GM10266 (cell line): ENCODE results near the gene CACNA1I.

Experiments used
- DNase-seq: peaks from one replicate; pipeline ENCODE4 v3.0.0; 2012; ENCODE audit errors: extremely low spot score
- TF ChIP-seq, protein P1 (sequence below): IDR thresholded peaks from 2 replicates; pipeline ENCODE4 v1.5.1; 2012; ENCODE audit warnings: mild to moderate bottlenecking, low read depth; ENCODE audit not compliant: control insufficient read depth, insufficient read depth; ENCODE audit errors: missing control alignments

CACNA1I gene

DNA sequence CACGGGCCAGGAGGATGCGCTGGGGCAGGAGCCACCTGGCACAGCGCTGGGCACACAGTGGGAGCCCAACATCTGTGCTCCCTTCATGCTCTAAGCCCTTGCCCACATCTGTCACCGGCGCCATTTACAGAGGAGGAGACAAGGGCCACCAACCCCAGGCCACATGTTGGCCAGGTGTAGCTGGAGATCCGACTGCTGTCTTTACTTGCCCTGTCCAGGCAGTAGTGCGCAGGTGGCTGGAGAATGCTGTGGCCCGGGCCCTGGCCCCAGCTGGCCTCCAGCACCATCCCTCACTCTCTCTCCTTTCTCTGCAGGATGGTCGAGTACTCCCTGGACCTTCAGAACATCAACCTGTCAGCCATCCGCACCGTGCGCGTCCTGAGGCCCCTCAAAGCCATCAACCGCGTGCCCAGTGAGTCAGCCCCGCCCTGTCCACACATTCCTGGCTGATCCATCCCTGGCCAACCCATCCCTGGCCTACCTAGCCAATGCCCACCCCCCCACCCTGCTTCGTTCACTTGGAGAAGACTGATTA is 48.5 kb downstream of the CACNA1I start:
- no peak for DNase-seq

DNA sequence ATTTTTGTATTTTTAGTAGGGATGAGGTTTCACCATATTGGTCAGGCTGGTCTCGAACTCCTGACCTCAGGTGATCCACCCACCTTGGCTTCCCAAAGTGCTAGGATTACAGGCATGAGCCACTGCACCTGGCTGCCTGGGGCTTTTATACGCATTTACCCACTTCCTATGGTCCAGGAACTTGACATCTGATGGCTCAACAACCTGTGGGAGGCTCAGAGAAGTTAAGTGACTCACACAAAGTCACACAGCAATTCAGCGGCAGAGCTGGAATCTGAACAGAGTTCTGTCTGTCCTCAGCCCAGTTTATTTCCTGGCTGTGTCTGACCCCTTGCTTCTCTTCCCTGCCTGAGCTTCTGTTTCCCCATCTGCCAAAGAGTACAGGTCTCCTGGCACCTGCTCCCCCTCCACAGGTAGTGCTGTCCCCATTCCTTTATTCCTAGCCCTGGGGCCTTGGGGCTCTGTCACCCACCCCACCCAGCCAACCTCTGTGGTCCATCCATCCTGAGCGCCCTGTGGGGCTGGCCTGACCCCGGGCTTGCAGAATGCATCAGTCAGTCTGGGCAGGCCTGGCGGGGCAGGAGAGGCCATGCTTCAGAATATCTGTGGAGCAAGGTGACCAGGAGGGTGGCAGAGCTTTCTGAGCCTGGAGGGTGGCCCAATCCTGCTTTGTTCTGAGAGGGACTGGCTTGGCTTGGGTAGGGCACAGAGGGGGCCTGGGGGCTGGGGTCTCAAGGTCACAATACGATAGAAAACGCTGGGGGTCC is 50.6 kb downstream of the CACNA1I start:
- DNase-seq = no peak
- TF ChIP-seq, protein P1, sequence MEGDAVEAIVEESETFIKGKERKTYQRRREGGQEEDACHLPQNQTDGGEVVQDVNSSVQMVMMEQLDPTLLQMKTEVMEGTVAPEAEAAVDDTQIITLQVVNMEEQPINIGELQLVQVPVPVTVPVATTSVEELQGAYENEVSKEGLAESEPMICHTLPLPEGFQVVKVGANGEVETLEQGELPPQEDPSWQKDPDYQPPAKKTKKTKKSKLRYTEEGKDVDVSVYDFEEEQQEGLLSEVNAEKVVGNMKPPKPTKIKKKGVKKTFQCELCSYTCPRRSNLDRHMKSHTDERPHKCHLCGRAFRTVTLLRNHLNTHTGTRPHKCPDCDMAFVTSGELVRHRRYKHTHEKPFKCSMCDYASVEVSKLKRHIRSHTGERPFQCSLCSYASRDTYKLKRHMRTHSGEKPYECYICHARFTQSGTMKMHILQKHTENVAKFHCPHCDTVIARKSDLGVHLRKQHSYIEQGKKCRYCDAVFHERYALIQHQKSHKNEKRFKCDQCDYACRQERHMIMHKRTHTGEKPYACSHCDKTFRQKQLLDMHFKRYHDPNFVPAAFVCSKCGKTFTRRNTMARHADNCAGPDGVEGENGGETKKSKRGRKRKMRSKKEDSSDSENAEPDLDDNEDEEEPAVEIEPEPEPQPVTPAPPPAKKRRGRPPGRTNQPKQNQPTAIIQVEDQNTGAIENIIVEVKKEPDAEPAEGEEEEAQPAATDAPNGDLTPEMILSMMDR = no peak

More for the DNA sequence above, 48.5 kb downstream of the CACNA1I start:
- TF ChIP-seq, protein P1 = no peak

DNA sequence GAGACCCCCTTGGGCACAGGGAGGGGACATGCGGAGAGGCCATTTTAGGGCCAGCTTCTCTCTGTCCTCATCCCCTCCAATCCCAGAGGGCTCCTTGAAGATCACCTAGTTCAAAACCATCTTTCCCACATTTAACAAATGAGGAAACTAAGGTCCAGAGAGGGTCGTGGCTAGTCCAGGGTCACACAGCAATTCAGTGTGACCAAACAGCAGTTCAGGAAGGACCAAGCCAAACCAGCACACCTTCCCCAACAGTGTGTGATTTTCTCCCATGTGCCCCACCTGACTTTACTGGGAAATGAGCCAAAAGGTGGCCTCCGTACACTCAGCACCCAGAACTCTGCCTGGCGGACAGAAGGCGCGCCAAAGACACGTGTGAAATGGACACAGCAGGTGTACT is 51.3 kb downstream of the CACNA1I start:
- no peak for DNase-seq
- TF ChIP-seq, protein P1 = no peak

DNA sequence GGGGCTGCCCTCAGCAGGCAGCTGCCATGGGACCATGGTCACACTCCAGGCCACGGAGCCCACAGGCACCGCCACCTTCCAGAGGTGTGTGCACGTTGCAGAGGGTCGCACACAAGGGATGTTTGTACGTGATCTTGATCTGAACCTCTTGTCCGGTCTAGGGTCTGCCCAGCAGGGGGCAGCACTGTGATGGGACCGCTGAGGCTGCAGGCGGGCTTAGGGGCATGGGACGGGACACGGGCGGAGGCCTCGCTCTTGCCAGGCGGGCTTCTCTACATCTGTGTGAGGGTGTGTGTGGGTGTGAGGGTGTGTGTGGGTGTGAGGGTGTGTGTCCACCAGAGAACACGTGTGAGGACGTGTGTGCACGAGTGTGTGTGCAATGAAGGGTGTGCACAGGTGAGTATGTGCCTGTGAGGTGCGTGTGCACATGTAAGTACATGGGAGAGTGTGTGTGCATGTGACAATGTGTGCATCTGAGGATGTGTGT is 52.4 kb downstream of the CACNA1I start:
- TF ChIP-seq, protein P1 = peak; percentile 66
- DNase-seq = peak; percentile 77

DNA sequence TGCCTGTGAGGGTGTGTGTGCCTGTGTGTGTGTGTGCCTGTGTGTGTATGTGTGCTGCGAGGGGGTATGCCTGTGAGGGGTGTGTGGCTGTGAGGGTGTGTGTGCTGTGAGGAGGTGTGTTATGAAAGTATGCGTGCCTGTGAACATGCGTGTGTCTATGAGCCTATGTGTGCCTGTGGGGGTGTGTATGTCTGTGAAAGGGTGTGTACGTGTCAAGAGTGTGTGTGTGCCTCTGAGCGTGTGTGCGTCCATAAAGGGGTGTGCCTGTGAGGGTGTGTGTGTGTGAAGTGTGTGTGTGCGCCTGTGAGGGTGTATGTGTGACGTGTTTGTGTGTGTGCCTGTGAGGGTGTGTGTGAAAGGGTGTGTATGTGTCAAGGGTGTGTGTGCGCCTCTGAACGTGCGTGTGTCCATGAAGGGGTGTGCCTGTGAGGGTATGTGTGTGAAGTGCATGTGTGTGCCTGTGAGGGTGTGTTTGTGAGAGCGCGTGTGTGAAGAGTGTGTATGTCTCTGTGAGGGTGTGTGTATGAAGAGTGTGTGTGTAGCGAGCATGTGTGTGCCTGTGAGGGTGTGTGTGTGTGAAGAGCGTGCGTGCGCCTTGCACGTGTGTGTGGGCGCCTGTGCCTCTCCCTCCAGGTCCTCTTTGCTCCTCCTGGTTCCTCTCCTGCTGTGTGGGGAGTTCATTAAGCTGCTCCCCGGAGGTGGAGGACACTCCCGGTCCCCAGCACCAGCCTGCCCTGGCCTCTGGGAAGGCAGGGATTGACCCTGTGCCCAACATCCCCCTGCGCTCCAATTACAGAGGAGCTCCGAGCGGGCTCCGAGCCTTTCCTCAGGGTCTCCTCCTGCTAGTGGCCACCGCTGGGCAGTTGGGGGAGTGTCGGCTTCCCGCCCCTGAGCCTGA is 53.3 kb downstream of the CACNA1I start:
- TF ChIP-seq, protein P1 = no peak
- DNase-seq = no peak

DNA sequence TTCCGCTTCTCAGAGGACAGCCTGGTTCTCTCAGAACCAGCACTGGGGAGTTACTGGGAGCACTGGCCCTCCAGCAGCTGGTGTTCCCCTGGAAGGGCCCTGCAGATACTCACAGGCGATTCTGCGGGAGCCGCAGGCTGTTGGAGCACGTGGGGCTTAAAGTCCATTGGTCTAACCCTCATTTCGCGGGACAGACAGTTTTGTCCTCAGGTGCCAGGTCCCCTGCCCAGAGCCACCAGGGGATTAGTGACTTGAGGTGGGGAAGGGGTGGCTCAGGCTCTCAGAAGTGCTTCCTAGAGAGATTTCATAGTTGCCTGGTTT is 53.9 kb downstream of the CACNA1I start:
- TF ChIP-seq, protein P1 = no peak
- DNase-seq = no peak
